ENCODE measurements around the gene MAPKAPK3.

MAPKAPK3 gene

DNA sequence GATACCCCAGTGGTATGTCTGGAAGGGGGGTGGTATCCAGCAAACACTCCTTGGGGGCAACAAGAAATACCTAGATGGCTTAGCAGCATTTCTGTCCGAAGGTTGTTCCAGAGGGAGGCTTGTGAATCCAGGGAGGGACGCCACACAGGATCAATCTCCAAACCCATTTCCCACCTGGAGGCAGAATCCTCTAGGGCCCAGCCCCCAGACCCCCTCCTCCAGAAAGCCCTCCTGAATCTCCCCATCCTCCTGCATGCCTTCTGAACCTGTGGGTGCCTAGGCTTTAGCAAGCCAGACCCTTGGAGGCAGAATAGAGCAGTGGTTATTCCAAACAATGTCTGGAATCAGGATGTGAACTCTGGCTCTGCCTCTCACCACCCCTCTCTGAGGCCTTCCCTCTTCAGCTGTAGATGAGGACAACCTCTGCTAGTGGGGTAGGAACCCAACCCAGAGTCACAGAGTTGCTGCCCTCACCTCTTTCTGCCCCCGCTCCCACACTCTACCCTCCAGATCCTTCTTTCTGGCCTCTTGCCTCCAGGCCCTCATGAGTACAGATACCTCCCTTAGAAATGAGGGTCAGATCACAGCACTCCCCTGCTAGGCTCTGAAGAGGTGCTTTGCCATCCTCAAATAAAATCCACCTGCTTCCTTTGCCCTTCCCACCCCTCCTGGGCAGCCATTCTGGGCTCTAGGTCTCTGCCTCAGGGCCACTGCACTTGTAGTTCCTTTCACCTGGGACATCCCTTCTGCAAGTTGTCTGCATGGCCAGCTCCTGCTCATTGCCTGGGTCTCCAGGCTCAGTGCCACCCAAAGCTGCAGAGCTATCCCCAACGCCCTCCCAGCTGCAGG is 13.5 kb upstream of the MAPKAPK3 start:
- H3K4me3 ChIP-seq (ENCODE audit: low read depth, low read length), result no peak overlapping the region
- in situ Hi-C loops (cut with HindIII; ENCODE audit: low sequenced_read_pairs), result no loop called here
- TF ChIP-seq, protein P1, sequence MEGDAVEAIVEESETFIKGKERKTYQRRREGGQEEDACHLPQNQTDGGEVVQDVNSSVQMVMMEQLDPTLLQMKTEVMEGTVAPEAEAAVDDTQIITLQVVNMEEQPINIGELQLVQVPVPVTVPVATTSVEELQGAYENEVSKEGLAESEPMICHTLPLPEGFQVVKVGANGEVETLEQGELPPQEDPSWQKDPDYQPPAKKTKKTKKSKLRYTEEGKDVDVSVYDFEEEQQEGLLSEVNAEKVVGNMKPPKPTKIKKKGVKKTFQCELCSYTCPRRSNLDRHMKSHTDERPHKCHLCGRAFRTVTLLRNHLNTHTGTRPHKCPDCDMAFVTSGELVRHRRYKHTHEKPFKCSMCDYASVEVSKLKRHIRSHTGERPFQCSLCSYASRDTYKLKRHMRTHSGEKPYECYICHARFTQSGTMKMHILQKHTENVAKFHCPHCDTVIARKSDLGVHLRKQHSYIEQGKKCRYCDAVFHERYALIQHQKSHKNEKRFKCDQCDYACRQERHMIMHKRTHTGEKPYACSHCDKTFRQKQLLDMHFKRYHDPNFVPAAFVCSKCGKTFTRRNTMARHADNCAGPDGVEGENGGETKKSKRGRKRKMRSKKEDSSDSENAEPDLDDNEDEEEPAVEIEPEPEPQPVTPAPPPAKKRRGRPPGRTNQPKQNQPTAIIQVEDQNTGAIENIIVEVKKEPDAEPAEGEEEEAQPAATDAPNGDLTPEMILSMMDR (IDR thresholded peaks at IDR 0.05; ENCODE audit: low read depth, low read length), result no peak
- no peak for DNase-seq (ENCODE audit: low read depth, low spot score)

DNA sequence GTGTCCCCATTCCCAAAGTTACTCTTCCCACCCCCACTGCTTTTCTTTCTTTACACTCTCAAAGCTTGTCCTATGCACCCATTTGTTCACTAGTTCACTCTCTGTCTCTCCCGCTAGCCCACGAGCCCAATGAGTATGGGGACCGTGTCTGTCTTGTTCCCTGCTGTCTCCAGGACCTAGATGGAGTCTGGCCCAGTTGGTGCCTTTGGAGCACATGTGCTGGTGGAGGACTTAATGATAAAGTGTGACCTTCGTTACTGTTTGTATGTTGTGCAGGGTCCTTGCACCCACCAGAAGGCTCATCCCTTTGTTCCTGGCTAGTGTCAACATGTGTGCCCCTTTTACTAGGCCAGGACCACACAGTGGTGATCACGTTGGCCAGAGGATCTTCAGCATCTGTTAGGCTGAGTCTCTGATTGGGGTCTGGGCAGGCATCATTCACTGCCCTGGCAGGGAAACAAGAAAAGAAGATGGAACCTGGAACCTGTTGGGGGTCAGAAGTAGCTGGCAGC is 12.8 kb upstream of the MAPKAPK3 start:
- no peak for DNase-seq (ENCODE audit: low read depth, low spot score)
- in situ Hi-C loops (cut with HindIII; ENCODE audit: low sequenced_read_pairs), result no loop called here

DNA sequence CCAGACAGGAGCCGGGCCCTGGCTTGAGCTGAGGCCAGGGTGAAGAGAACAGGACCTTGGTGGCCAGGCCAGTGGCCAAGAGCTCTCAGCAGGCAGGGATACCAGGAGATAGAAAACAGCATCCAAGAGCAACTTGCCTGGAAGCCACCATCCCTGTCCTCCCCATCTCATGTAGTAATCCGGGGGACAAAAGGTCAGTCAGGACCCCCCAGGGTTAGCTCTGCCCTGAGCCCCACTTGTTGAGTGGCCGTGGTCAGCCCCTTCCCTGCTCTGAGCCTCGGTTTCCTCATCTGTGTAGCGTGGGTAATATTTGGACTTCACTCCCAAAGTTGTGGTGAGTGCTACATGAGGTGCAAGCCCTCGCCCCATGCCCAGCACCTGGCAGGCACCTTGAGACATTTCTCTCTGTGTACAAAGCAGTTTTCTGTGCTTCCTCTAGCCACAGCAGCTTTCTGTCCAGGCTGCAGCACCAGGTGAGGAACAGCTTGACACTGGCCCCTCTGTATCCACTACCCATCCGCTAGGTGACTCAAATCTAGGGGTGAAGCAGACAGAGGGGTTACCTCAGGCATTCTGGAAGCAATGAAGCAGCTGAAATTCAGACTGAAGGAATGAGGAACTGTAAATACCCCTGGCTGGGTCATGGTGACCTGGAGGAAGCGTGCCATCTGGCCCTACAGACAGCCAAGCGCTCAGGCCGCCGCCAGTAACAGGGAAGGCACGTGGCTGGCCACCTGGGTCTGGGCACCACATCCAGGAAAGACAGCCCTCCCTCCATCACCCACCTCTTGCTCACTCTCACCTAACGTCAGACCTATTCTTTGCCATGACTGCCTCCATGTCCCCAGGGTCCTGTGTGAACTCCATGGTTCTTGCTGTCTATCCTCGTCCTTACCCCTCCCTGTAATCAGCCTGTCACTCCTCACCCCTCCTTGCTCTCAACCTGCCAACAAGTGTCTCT is 12.0 kb upstream of the MAPKAPK3 start:
- H3K4me3 ChIP-seq (ENCODE audit: low read depth, low read length), result no peak overlapping the region
- in situ Hi-C loops (cut with HindIII; ENCODE audit: low sequenced_read_pairs), result no loop called here
- TF ChIP-seq, protein P1 (IDR thresholded peaks at IDR 0.05; ENCODE audit: low read depth, low read length), result no peak
- no peak for DNase-seq (ENCODE audit: low read depth, low spot score)

More for the DNA sequence above, 12.8 kb upstream of the MAPKAPK3 start:
- TF ChIP-seq, protein P1 (IDR thresholded peaks at IDR 0.05; ENCODE audit: low read depth, low read length), result no peak
- no peak overlapping the region for H3K4me3 ChIP-seq (ENCODE audit: low read depth, low read length)

DNA sequence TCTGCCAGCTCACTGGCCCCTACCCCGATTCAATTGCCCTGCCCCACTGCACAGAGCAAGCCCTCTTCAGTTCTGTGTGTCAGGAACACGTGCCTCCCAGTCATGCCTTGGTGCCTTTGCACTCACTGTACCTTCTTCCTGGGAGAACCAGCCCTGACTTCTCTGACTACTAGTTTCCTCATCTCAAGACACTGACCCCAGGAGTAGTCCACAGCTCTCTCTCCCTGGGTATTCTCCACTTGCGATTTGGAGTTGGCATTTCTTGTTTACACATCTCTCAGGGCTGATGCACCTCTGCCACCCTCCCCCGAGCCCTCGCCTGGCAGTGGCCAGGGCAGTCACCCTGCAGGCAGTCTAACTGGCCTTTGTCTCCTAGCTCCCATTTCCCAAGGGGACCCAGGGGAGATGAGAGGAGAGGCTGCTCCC is 11.0 kb upstream of the MAPKAPK3 start:
- DNase-seq (ENCODE audit: low read depth, low spot score), result no peak
- H3K4me3 ChIP-seq (ENCODE audit: low read depth, low read length), result no peak overlapping the region
- TF ChIP-seq, protein P1 (IDR thresholded peaks at IDR 0.05; ENCODE audit: low read depth, low read length), result no peak
- in situ Hi-C loops (cut with HindIII; ENCODE audit: low sequenced_read_pairs), result no loop called here

DNA sequence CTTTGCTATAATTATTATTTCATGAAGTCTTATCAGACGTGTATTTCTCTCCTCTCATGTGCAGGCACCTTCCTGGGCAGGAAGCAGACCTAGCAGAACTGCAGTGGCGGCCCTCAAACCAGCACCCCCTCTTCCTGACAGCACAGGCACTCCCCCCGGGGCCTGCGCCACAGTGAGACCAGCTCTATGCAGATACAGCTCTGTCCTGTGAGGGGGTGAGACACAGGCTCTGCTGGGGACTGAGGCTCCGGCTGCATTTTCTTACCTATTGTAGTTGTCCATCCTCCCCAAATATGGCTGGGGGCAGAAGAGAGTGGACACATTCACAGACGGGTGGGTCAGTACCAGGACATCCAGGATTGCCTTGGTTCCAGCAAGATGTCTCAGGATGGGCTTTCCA is 10.4 kb upstream of the MAPKAPK3 start:
- TF ChIP-seq, protein P1 (IDR thresholded peaks at IDR 0.05; ENCODE audit: low read depth, low read length), result no peak
- no peak for DNase-seq (ENCODE audit: low read depth, low spot score)
- H3K4me3 ChIP-seq (ENCODE audit: low read depth, low read length), result no peak overlapping the region
- in situ Hi-C loops (cut with HindIII; ENCODE audit: low sequenced_read_pairs), result no loop called here
